Astrocyte (in vitro differentiated cells and primary cell): ENCODE data around the gene MAPKAPK2.

Experiments
- EZH2 ChIP-seq: IDR thresholded peaks from 2 replicates; pipeline ENCODE4 v1.6.1; 2012; ENCODE audit warnings: mild to moderate bottlenecking, low read length, inconsistent platforms; ENCODE audit not compliant: insufficient read depth
- TF ChIP-seq, protein P1 (sequence below): IDR thresholded peaks from 2 replicates; pipeline ENCODE4 v1.5.1; 2011; ENCODE audit warnings: low read depth, mild to moderate bottlenecking, inconsistent platforms, low read length, moderate library complexity; ENCODE audit not compliant: insufficient read depth

DNA sequence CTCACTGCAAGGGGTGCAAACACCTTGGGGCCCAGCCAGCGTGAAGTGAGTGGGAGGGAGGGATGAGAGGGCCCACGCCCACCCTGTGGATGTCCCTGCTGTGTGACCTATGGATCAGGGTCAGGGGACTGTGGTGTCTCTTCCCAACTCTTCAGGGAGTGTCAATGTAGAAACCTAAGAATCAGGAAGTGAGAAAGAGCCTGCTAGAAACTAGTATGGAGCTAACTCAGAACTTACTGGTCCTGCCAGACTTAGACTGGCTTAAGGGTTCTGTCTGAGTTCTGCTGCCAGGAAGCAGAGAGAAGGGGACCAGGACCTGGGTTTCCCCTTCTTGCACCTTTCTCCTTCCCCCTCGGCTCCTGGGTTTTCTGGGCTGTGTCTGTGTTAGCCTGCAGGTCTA lies 89.4 kb downstream of the MAPKAPK2 start:
- TF ChIP-seq, protein P1, sequence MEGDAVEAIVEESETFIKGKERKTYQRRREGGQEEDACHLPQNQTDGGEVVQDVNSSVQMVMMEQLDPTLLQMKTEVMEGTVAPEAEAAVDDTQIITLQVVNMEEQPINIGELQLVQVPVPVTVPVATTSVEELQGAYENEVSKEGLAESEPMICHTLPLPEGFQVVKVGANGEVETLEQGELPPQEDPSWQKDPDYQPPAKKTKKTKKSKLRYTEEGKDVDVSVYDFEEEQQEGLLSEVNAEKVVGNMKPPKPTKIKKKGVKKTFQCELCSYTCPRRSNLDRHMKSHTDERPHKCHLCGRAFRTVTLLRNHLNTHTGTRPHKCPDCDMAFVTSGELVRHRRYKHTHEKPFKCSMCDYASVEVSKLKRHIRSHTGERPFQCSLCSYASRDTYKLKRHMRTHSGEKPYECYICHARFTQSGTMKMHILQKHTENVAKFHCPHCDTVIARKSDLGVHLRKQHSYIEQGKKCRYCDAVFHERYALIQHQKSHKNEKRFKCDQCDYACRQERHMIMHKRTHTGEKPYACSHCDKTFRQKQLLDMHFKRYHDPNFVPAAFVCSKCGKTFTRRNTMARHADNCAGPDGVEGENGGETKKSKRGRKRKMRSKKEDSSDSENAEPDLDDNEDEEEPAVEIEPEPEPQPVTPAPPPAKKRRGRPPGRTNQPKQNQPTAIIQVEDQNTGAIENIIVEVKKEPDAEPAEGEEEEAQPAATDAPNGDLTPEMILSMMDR, result no peak
- TF ChIP-seq EZH2, result no peak
